Peyer's patch (tissue), 4 donors: Measurements from ENCODE around the gene BMP2K. TPM values are rescaled to one million over a fixed set of nuclear protein-coding genes. Genes with fewer than 3 reads are reported as not detected.
"Not testable (repeated sequence)": the region's sequence is repeated elsewhere in the genome, so short reads cannot be mapped to it uniquely, and the experiment has no call there.

Experiments used
- DNase-seq, 3 donors: peaks; one replicate each; pipeline ENCODE4 v3.0.0-alpha.2; 2017 to 2019
- H3K27ac ChIP-seq, 4 donors: fragments of 200-600 bp; sonication (generic); one replicate each; pipeline ENCODE4 v1.5.1; 2016 to 2019
- H3K27me3 ChIP-seq, 2 donors: fragments of 200-600 bp; sonication (generic); one replicate each; pipeline ENCODE4 v1.5.1; 2019
- H3K36me3 ChIP-seq, 3 donors: fragments of 200-600 bp; sonication (generic); one replicate each; pipeline ENCODE4 v1.5.1; 2016 to 2019
- H3K4me1 ChIP-seq, 4 donors: fragments of 200-600 bp; sonication (generic); one replicate each; pipeline ENCODE4 v1.5.1; 2016 to 2019
- H3K4me3 ChIP-seq, 4 donors: fragments of 200-600 bp; sonication (generic); 1 replicate in 3 of 4; 2 replicates in 1 of 4; pipeline ENCODE4 v1.5.1; 2016 to 2019; ENCODE audit warnings: mild to moderate bottlenecking in 1 of 4
- H3K9me3 ChIP-seq, 4 donors: fragments of 200-600 bp; sonication (generic); one replicate each; pipeline ENCODE4 v1.5.1; 2016 to 2019; ENCODE audit warnings: mild to moderate bottlenecking in 1 of 4
- CTCF ChIP-seq, 6 experiments: fragments of 450-650 bp in 4 of 6; fragments of 200-600 bp in 2 of 6; sonication (generic) in 1 of 6; IDR thresholded peaks; one replicate each; pipeline ENCODE4 v1.5.1; 2017 to 2019; ENCODE audit warnings: antibody characterized with exemption in 6 of 6, mild to moderate bottlenecking in 3 of 6, moderate library complexity in 1 of 6
- POLR2A ChIP-seq, 2 donors: fragments of 450-650 bp; IDR thresholded peaks; one replicate each; pipeline ENCODE4 v1.5.1; 2017; ENCODE audit warnings: antibody characterized with exemption in 2 of 2, mild to moderate bottlenecking in 2 of 2, moderate library complexity in 2 of 2
- total RNA-seq, 4 donors: library from RNA; depleted of rRNA; stranded (reverse); fragments of >200 nt; gene quantifications; one replicate each; pipeline ENCODE4 v1.1.0, GENCODE V29; 2016

BMP2K gene
- total RNA-seq, 4 donors from 2014 or later: 69.5 to 92.4 (median 78.6) TPM

GRCh38 chr4:78811034-78811433, 34.9 kb downstream of the BMP2K start:
- H3K27me3 ChIP-seq: no peaks in the 10 kb centered on the region
- TF ChIP-seq POLR2A (IDR thresholded peaks at IDR 0.05) (no peak), CTCF (IDR thresholded peaks at IDR 0.05) (no peak)
- no peaks in the 10 kb centered on the region for H3K36me3 ChIP-seq
- H3K9me3 ChIP-seq: peaks cover 0 to 5% (median 0%) of the 10 kb centered on the region in 4 donors
- DNase-seq: no peak
- H3K27ac ChIP-seq: no peak overlapping the region
- no peak overlapping the region for H3K4me3 ChIP-seq
- peaks cover 0 to 9% (median 0%) of the 10 kb centered on the region in 4 donors for H3K4me1 ChIP-seq

- no peaks in the 10 kb centered on the region for H3K9me3 ChIP-seq
- TF ChIP-seq CTCF (IDR thresholded peaks at IDR 0.05) (no peak), POLR2A (IDR thresholded peaks at IDR 0.05) (no peak)
- H3K27ac ChIP-seq: no peak overlapping the region
- H3K36me3 ChIP-seq: no peaks in the 10 kb centered on the region
- no peak for DNase-seq
- H3K4me3 ChIP-seq: no peak overlapping the region
- no peaks in the 10 kb centered on the region for H3K4me1 ChIP-seq
- no peaks in the 10 kb centered on the region for H3K27me3 ChIP-seq
Observed at GRCh38 chr4:78818530-78819079, 42.5 kb downstream of the BMP2K start.

DNA sequence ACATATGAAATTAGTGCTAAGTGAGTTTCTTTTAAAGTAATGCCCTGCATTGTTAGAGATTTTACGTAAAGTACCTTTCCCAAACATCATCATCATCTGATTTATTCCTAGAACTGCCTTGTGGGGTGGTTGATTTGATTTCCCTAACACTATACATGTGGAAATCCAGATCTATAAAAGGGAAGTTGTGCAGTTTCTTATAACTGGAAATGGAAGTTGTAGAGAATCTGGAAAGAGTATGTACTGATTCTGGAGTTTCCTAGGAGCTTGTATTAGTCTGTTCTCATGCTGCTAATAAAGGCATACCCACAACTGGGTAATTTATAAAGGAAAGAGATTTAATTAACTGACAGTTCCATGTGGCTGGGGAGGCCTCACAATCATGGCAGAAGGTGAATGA, 47.9 kb downstream of the BMP2K start:
- DNase-seq: no peak
- H3K27me3 ChIP-seq: no peaks in the 10 kb centered on the region

GRCh38 chr4:78827191-78827590, 51.0 kb downstream of the BMP2K start:
- H3K4me1 ChIP-seq: no peaks in the 10 kb centered on the region
- DNase-seq: no peak
- no peaks in the 10 kb centered on the region for H3K9me3 ChIP-seq
- H3K27me3 ChIP-seq: no peaks in the 10 kb centered on the region
- H3K36me3 ChIP-seq: peaks cover 0 to 31% (median 0%) of the 10 kb centered on the region in 3 donors
- TF ChIP-seq CTCF (IDR thresholded peaks at IDR 0.05) (no peak), POLR2A (IDR thresholded peaks at IDR 0.05) (no peak)
- no peak overlapping the region for H3K4me3 ChIP-seq
- no peak overlapping the region for H3K27ac ChIP-seq

More for the DNA sequence above, 47.9 kb downstream of the BMP2K start:
- Histone ChIP-seq H3K4me1 (no peaks in the 10 kb centered on the region), H3K27ac (no peak overlapping the region), H3K9me3 (no peaks in the 10 kb centered on the region), H3K4me3 (no peak overlapping the region), H3K36me3 (peaks cover 0 to 31% (median 0%) of the 10 kb centered on the region in 3 donors)
- TF ChIP-seq CTCF (IDR thresholded peaks at IDR 0.05) (no peak), POLR2A (IDR thresholded peaks at IDR 0.05) (no peak)

DNA sequence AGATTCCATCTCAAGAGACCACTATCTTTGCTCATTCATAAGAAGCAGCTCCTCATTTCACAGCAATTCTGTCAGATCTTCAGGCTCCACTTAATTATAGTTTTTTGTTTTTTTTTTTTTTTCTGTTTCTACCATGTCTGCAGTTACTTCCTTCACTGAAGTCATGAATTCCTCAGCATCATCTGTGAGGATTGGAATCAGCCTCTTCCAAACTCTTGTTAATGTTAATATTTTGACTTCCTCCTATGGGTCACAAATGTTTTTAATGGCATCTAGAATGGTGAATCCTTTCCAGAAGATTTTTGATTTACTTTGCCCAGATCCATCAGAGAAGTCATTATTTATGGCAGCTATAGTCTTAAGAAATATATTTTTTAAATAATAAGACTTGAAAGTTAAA, 53.1 kb downstream of the BMP2K start:
- Histone ChIP-seq H3K36me3 (peaks cover 0 to 37% (median 0%) of the 10 kb centered on the region in 3 donors), H3K9me3 (no peaks in the 10 kb centered on the region)
- TF ChIP-seq POLR2A (IDR thresholded peaks at IDR 0.05) (no peak), CTCF (IDR thresholded peaks at IDR 0.05) (no peak)

DNA sequence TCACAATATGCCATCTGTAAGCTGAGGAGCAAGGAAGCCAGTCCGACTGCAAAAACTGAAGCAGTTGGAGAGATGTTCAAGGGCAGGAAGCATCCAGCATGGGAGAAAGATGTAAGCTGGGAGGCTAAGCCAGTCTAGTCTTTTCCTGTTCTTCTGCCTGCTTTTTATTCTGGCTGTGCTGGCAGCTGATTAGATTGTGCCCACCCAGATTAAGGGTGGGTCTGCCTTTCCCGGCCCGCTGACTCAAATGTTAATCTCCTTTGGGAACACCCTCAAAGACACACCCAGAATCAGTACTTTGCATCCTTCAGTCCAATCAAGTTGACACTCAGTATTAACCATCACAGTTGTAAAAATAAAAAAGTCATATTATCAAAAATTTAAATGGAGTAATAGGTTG, 63.5 kb downstream of the BMP2K start:
- peaks cover 0 to 13% (median 0%) of the 10 kb centered on the region in 3 donors for H3K36me3 ChIP-seq
- not testable (repeated sequence) for H3K4me1 ChIP-seq, H3K9me3 ChIP-seq, H3K4me3 ChIP-seq, H3K27ac ChIP-seq, H3K27me3 ChIP-seq, DNase-seq

More for the DNA sequence above, 53.1 kb downstream of the BMP2K start:
- no peak overlapping the region for H3K4me3 ChIP-seq
- H3K27me3 ChIP-seq: no peaks in the 10 kb centered on the region
- DNase-seq: no peak
- H3K4me1 ChIP-seq: no peaks in the 10 kb centered on the region
- H3K27ac ChIP-seq: no peak overlapping the region

DNA sequence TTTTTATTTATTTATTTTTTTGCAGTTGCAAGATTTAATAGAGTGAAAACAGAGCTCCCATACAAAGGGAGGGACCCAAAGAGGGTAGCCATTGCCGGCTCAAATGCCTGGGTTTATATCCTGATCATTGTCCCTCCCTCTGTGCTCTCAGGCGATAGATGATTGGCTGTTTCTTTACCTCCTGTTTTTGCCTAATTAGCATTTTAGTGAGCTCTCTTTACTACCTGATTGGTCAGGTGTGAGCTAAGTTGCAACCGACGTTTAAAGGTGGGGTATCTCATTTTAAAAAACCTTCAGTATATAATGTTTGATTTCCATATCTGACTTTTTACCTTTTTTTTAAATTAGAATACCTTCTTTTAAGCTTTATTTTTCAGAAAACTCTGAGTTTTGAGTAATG, 64.1 kb downstream of the BMP2K start:
- H3K9me3 ChIP-seq, H3K27ac ChIP-seq, H3K4me1 ChIP-seq, H3K4me3 ChIP-seq, DNase-seq, H3K27me3 ChIP-seq: not testable (repeated sequence)
- H3K36me3 ChIP-seq: peaks cover 0 to 13% (median 0%) of the 10 kb centered on the region in 3 donors
